Fibroblast of mammary gland (primary cell): ENCODE measurements around the gene ADAM10.
"Not testable (repeated sequence)": the region's sequence is repeated elsewhere in the genome, so short reads cannot be mapped to it uniquely, and the experiment has no call there.

ENCODE experiments used
- DNase-seq: peaks from one replicate; pipeline ENCODE4 v3.0.0-alpha.2; 2010; ENCODE audit warnings: low read depth
- H3K4me3 ChIP-seq: 2 replicates; pipeline ENCODE4 v1.5.1; 2011; ENCODE audit warnings: low read depth, mild to moderate bottlenecking, low read length, moderate library complexity; ENCODE audit not compliant: control insufficient read depth
- TF ChIP-seq, protein P1 (sequence below): conservative IDR thresholded peaks from 2 replicates; pipeline ENCODE4 v1.5.1; 2011; ENCODE audit warnings: low read depth, low read length, inconsistent platforms; ENCODE audit not compliant: control insufficient read depth, insufficient read depth

ADAM10 gene

DNA sequence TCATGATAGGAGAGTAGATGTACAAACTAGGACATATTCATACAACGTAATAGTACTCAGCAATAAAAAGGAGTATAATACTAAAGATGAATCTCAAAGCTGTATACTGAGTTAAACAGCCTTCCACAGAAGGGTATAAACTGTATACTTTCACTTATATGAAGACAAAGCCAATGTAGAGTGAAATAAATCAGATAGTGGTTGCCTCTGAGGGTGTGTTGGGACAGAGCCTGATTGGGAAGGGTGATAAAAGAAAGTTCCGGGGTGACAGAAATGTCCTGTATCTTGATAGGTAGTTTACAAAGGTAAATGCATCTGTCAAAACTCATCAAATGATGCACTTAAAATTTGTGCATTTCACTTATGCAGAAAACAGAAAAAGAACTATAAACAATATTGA is 122.5 kb downstream of the ADAM10 start:
- no peak overlapping the region for H3K4me3 ChIP-seq
- no peak for DNase-seq
- TF ChIP-seq, protein P1, sequence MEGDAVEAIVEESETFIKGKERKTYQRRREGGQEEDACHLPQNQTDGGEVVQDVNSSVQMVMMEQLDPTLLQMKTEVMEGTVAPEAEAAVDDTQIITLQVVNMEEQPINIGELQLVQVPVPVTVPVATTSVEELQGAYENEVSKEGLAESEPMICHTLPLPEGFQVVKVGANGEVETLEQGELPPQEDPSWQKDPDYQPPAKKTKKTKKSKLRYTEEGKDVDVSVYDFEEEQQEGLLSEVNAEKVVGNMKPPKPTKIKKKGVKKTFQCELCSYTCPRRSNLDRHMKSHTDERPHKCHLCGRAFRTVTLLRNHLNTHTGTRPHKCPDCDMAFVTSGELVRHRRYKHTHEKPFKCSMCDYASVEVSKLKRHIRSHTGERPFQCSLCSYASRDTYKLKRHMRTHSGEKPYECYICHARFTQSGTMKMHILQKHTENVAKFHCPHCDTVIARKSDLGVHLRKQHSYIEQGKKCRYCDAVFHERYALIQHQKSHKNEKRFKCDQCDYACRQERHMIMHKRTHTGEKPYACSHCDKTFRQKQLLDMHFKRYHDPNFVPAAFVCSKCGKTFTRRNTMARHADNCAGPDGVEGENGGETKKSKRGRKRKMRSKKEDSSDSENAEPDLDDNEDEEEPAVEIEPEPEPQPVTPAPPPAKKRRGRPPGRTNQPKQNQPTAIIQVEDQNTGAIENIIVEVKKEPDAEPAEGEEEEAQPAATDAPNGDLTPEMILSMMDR = no peak

DNA sequence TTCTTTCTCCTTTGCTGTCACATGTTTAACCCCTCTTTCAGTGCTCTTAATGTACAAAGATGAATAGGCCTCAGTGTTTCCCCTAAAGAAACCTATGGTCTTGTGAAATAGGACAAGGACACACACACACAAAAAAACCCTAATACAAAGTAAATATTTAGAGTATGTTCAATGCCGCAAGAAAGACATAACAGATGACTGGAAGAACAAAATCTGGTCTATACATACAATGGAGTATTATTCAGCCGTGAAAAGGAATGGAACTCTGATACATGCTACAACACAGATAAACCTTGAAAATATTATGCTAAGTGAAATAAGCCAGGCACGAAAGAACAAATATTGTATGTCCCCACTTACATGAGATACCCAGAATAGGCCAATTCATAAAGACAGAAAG is 123.1 kb downstream of the ADAM10 start:
- no peak for DNase-seq
- no peak overlapping the region for H3K4me3 ChIP-seq
- TF ChIP-seq, protein P1 = no peak

DNA sequence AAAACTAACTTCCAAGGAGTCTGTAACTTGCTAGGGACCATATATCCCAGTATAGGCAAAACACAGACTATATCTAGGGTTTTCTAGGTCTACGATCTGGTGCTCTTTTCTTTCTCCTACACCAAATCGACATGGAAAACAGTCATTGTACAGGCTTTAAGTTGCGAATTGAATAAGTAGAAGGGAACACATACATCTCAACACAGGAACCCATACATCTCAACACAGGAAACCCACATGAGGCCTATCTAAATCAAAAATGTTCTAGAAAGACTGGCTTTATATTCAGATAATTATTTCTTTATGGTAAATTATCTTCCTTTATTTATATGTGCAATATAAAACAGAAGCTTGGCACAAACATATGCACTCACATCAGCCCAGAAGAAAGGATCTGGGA is 126.6 kb downstream of the ADAM10 start:
- TF ChIP-seq, protein P1 = no peak
- H3K4me3 ChIP-seq = no peak overlapping the region
- no peak for DNase-seq

DNA sequence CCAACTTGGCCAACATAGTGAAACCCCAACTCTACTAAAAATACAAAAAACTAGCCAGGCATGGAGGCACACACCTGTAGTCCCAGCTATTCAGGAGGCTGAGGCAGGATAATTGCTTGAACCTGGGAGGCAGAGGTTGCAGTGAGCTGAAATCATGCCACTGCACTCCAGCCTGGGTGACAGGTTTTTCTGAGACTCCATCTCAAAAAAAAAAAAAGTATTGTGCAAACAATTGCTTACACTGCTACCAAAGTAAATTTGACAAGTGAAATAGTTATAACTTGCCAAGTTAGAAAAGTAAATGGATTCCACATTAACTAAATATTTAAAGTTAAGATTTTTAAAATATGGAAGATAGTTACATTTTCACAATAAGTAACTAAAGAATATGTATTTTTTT is 129.2 kb downstream of the ADAM10 start:
- DNase-seq, H3K4me3 ChIP-seq: not testable (repeated sequence)

DNA sequence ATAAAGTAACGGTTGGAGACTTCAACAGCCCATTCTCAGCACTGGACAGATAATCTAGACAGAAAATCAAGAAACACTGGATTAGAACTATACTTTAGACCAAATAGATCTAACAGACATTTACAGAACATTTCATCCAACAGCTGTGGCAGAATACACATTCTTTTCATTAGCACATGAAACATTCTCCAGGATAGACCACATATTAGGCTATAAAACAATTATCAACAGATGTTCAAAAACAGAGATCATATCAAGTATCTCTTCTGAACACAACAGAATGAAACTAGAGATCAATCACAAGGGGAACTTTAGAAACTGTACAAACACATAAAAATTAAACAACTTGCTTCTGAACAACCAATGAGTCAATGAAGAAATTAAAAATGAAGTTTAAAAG is 133.3 kb downstream of the ADAM10 start:
- peak; percentile 5 for DNase-seq
- TF ChIP-seq, protein P1 = no peak
- no peak overlapping the region for H3K4me3 ChIP-seq

DNA sequence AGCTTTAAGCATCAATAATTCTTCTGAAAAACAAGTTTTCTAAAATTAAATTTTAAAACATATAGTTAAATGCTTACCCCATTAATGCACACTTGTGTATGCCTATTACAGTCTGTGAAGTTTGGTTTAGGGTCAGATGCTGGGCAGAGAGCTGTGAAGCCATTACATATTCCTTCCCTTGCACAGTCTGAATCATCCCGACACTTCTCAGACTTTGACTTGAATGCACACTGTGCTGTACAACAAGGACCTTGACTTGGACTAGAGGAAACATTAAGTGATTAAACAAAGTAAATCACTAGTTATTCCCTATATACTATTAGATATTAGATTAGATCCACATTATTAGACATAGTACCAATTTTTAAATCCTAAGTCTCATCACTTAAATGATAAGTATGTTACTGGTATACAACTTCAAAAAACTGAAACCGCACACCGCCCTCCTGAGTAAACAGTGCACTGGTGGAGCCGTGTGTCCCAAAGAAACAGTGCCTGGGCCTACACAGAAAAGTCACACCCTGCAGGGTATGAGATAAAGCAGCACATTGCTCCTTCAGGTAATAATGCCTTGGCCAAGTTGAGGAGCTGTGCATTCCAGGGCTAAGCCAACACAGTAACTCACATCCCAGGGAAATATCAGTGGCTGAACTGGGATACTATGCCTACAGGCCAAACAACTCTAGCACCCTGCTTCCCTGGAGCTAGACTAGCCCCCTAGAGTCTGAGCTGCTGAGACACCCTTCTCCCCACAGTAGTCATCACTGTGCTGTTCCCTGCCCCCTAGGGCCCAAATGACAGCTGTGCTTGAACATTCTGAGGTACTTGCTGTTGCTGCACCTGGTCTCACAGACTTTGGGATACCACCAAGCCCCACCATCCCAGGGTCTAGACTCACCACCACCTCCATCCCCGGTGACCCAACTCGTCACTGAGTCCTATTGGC is 137.5 kb downstream of the ADAM10 start:
- TF ChIP-seq, protein P1 = no peak
- no peak overlapping the region for H3K4me3 ChIP-seq
- DNase-seq = no peak

DNA sequence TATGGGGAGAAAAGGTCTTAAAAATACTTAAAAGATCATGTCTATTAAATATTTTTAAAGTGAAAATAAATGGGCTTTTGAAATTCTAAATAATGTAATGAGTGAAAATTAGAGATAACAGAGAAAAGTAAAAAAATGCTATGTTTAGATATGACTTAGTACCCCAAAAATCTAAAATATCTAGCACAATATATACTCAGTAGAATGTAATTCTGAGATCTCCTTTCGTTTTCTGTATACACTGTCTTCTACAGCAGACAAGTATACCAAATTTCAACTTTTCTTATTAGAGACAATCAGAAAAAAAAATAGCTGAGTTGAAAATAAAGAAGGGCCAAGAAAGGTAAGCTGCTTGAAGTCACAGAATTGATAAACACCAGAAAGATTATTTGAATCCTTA is 140.8 kb downstream of the ADAM10 start:
- H3K4me3 ChIP-seq = no peak overlapping the region
- no peak for DNase-seq
- TF ChIP-seq, protein P1 = no peak
